OCI-LY7 (cell line): ENCODE measurements around the gene JAK1.

ENCODE experiments used
- CTCF ChIP-seq: fragments of 200-600 bp; sonication (generic); conservative IDR thresholded peaks from 2 replicates; pipeline ENCODE4 v1.5.1; 2014; ENCODE audit warnings: mild to moderate bottlenecking, antibody characterized with exemption, low read length, moderate library complexity, mixed read lengths
- EZH2phosphoT487 ChIP-seq: fragments of 200-600 bp; sonication (generic); IDR thresholded peaks from 2 replicates; pipeline ENCODE4 v1.6.1; 2018; ENCODE audit warnings: low read depth, borderline replicate concordance, mild to moderate bottlenecking, mixed run types, antibody characterized with exemption, low read length, moderate library complexity, mixed read lengths

GRCh38 chr1:64938991-64939390 lies 27.4 kb downstream of the JAK1 start:
- TF ChIP-seq CTCF, result no peak
- no peak for TF ChIP-seq EZH2phosphoT487
